GM12865 (cell line): ENCODE results near the gene ITGA11.

Experiments
- DNase-seq: peaks from one replicate; pipeline ENCODE4 v3.0.0; 2010; ENCODE audit warnings: low read depth
- H3K4me3 ChIP-seq: 2 replicates; pipeline ENCODE4 v1.5.1; 2011; ENCODE audit warnings: mild to moderate bottlenecking, low read depth, low read length, control low read depth
- TF ChIP-seq, protein P1 (sequence below): IDR thresholded peaks from 2 replicates; pipeline ENCODE4 v1.5.1; 2011; ENCODE audit warnings: low read length, control low read depth, low read depth, inconsistent platforms; ENCODE audit not compliant: insufficient read depth; ENCODE audit errors: missing control alignments

ITGA11 gene

GRCh38 chr15:68305420-68305871 lies 126.5 kb downstream of the ITGA11 start:
- TF ChIP-seq, protein P1, sequence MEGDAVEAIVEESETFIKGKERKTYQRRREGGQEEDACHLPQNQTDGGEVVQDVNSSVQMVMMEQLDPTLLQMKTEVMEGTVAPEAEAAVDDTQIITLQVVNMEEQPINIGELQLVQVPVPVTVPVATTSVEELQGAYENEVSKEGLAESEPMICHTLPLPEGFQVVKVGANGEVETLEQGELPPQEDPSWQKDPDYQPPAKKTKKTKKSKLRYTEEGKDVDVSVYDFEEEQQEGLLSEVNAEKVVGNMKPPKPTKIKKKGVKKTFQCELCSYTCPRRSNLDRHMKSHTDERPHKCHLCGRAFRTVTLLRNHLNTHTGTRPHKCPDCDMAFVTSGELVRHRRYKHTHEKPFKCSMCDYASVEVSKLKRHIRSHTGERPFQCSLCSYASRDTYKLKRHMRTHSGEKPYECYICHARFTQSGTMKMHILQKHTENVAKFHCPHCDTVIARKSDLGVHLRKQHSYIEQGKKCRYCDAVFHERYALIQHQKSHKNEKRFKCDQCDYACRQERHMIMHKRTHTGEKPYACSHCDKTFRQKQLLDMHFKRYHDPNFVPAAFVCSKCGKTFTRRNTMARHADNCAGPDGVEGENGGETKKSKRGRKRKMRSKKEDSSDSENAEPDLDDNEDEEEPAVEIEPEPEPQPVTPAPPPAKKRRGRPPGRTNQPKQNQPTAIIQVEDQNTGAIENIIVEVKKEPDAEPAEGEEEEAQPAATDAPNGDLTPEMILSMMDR = no peak
- no peak for DNase-seq
- no peak overlapping the region for H3K4me3 ChIP-seq

GRCh38 chr15:68304589-68305337 lies 127.2 kb downstream of the ITGA11 start:
- H3K4me3 ChIP-seq = no peak overlapping the region
- TF ChIP-seq, protein P1 = no peak
- no peak for DNase-seq

- TF ChIP-seq, protein P1 = no peak
- H3K4me3 ChIP-seq = no peak overlapping the region
- DNase-seq = no peak
These were observed 128.2 kb downstream of the ITGA11 start for GRCh38 chr15:68303560-68304436.

GRCh38 chr15:68303134-68303533 lies 128.8 kb downstream of the ITGA11 start:
- TF ChIP-seq, protein P1 = no peak
- no peak for DNase-seq
- no peak overlapping the region for H3K4me3 ChIP-seq

DNA sequence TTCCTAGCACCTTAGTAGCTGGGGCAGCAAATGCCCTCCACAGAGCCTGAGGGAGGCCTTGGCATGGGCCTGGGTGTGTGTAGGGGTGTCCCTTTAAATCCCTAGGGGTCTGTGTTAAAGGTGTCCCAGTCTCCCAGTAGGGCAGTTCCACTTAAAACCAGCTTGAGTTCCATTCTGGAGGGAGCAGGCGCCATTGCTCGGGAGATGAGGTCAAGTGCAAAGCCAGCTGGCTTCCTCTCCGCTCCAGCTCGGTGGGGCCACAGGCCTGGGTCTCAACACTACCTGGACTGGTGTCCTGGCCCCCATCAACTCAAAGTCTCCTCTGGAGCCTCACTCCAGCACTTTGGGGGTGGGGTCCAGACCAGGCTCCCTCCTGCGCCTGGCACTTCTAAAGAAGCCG lies 129.2 kb downstream of the ITGA11 start:
- no peak for DNase-seq
- no peak overlapping the region for H3K4me3 ChIP-seq
- TF ChIP-seq, protein P1 = no peak

- no peak for DNase-seq
- TF ChIP-seq, protein P1 = no peak
- H3K4me3 ChIP-seq = no peak overlapping the region
These were observed 130.7 kb downstream of the ITGA11 start for GRCh38 chr15:68301301-68301700.
